Parathyroid adenoma (tissue), 2 donors: Measurements from ENCODE around the gene GRIA4.

ENCODE experiments used
- H2AFZ ChIP-seq: fragments of 300-600 bp; sonication (generic); one replicate; pipeline ENCODE4 v1.7.0; 2017; ENCODE audit warnings: antibody characterized with exemption, mild to moderate bottlenecking
- H3K27ac ChIP-seq: fragments of 300-600 bp; sonication (generic); one replicate; pipeline ENCODE4 v1.7.0; 2017
- H3K27me3 ChIP-seq: fragments of 300-600 bp; sonication (generic); one replicate; pipeline ENCODE4 v1.7.0; 2017; ENCODE audit warnings: low read length; ENCODE audit not compliant: control insufficient read depth, insufficient read depth
- H3K36me3 ChIP-seq: fragments of 300-600 bp; sonication (generic); one replicate; pipeline ENCODE4 v1.7.0; 2017; ENCODE audit warnings: low read length; ENCODE audit not compliant: control insufficient read depth, insufficient read depth
- H3K4me1 ChIP-seq: fragments of 300-600 bp; sonication (generic); one replicate; pipeline ENCODE4 v1.7.0; 2017; ENCODE audit warnings: control low read depth
- H3K4me2 ChIP-seq: fragments of 300-600 bp; sonication (generic); one replicate; pipeline ENCODE4 v1.7.0; 2017; ENCODE audit warnings: low read length
- H3K4me3 ChIP-seq: fragments of 300-600 bp; sonication (generic); one replicate; pipeline ENCODE4 v1.7.0; 2017; ENCODE audit warnings: low read depth, low read length
- H3K79me2 ChIP-seq: fragments of 300-600 bp; sonication (generic); one replicate; pipeline ENCODE4 v1.7.0; 2017; ENCODE audit warnings: control low read depth
- H3K9ac ChIP-seq: fragments of 300-600 bp; sonication (generic); one replicate; pipeline ENCODE4 v1.7.0; 2017; ENCODE audit warnings: mild to moderate bottlenecking
- H3K9me3 ChIP-seq: fragments of 300-600 bp; sonication (generic); one replicate; pipeline ENCODE4 v1.7.0; 2017; ENCODE audit warnings: low read length; ENCODE audit not compliant: control insufficient read depth
- CTCF ChIP-seq: fragments of 300-600 bp; sonication (generic); IDR thresholded peaks from one replicate; pipeline ENCODE4 v1.7.0; 2017; ENCODE audit warnings: antibody characterized with exemption, mild to moderate bottlenecking
- donor health status: primary hyperparathyroidism.

Gene GRIA4

GRCh38 chr11:105834461-105834860 lies 224.6 kb downstream of the GRIA4 start:
- Histone ChIP-seq H2AFZ (no peak overlapping the region), H3K4me3 (no peak overlapping the region), H3K4me1 (no peaks in the 10 kb centered on the region), H3K9me3 (no peaks in the 10 kb centered on the region), H3K9ac (no peak overlapping the region), H3K27ac (no peak overlapping the region), H3K27me3 (no peaks in the 10 kb centered on the region), H3K36me3 (no peaks in the 10 kb centered on the region), H3K79me2 (no peaks in the 10 kb centered on the region), H3K4me2 (no peak overlapping the region)
- no peak for TF ChIP-seq CTCF

- Histone ChIP-seq H2AFZ (no peak overlapping the region), H3K27me3 (no peaks in the 10 kb centered on the region), H3K36me3 (no peaks in the 10 kb centered on the region), H3K27ac (no peak overlapping the region), H3K4me3 (no peak overlapping the region), H3K9me3 (no peaks in the 10 kb centered on the region), H3K4me1 (no peaks in the 10 kb centered on the region), H3K9ac (no peak overlapping the region), H3K79me2 (no peaks in the 10 kb centered on the region), H3K4me2 (no peak overlapping the region)
- no peak for TF ChIP-seq CTCF
Observed at GRCh38 chr11:105838668-105839384, 229.0 kb downstream of the GRIA4 start.

- Histone ChIP-seq H3K9ac (no peak overlapping the region), H3K79me2 (no peaks in the 10 kb centered on the region), H3K4me1 (no peaks in the 10 kb centered on the region), H3K4me3 (no peak overlapping the region), H3K36me3 (no peaks in the 10 kb centered on the region), H3K4me2 (no peak overlapping the region), H3K27ac (no peak overlapping the region), H3K27me3 (no peaks in the 10 kb centered on the region), H2AFZ (no peak overlapping the region), H3K9me3 (no peaks in the 10 kb centered on the region)
- TF ChIP-seq CTCF = no peak
Observed at GRCh38 chr11:105840391-105840790, 230.5 kb downstream of the GRIA4 start.

- H3K4me2 ChIP-seq = no peak overlapping the region
- no peak overlapping the region for H3K27ac ChIP-seq
- no peak overlapping the region for H2AFZ ChIP-seq
- no peaks in the 10 kb centered on the region for H3K27me3 ChIP-seq
- H3K9me3 ChIP-seq = no peaks in the 10 kb centered on the region
- H3K4me1 ChIP-seq = no peaks in the 10 kb centered on the region
- no peaks in the 10 kb centered on the region for H3K36me3 ChIP-seq
- no peak for TF ChIP-seq CTCF
- no peak overlapping the region for H3K4me3 ChIP-seq
- no peak overlapping the region for H3K9ac ChIP-seq
- no peaks in the 10 kb centered on the region for H3K79me2 ChIP-seq
Observed at GRCh38 chr11:105852403-105852802, 242.5 kb downstream of the GRIA4 start.

- no peak for TF ChIP-seq CTCF
- Histone ChIP-seq H3K9me3 (no peaks in the 10 kb centered on the region), H3K4me3 (no peak overlapping the region), H3K27me3 (no peaks in the 10 kb centered on the region), H3K4me2 (no peak overlapping the region), H2AFZ (no peak overlapping the region), H3K36me3 (no peaks in the 10 kb centered on the region), H3K79me2 (no peaks in the 10 kb centered on the region), H3K4me1 (no peaks in the 10 kb centered on the region), H3K9ac (no peak overlapping the region), H3K27ac (no peak overlapping the region)
Observed at GRCh38 chr11:105854269-105854668, 244.4 kb downstream of the GRIA4 start.
